ENCODE measurements around the gene CCDC187. TPM values are rescaled to one million over a fixed set of nuclear protein-coding genes. Genes with fewer than 3 reads are reported as not detected.

Gene CCDC187
- total RNA-seq, 1 donor from 2014 or later, result not detected

- Mint-ChIP-seq H3K27ac (no peak overlapping the region), H3K27me3 (no peaks in the 10 kb centered on the region), H3K36me3 (ENCODE audit: low read depth) (no peaks in the 10 kb centered on the region), H3K4me3 (no peak overlapping the region), H3K9me3 (no peaks in the 10 kb centered on the region), H3K4me1 (no peaks in the 10 kb centered on the region)
- intact Hi-C loops (cut with micrococcal nuclease), result no loop called here
- DNase-seq, result no peak
These were observed 39.4 kb upstream of the CCDC187 start for GRCh38 chr9:136343121-136343883.

- no peaks in the 10 kb centered on the region for H3K9me3 Mint-ChIP-seq
- DNase-seq, result peak; percentile 92
- no peaks in the 10 kb centered on the region for H3K27me3 Mint-ChIP-seq
- H3K4me3 Mint-ChIP-seq, result peak overlapping the region; percentile 23
- intact Hi-C loops (cut with micrococcal nuclease), result no loop called here
- no peaks in the 10 kb centered on the region for H3K36me3 Mint-ChIP-seq (ENCODE audit: low read depth)
- H3K27ac Mint-ChIP-seq, result no peak overlapping the region
- H3K4me1 Mint-ChIP-seq, result no peaks in the 10 kb centered on the region
These were observed 38.6 kb upstream of the CCDC187 start for GRCh38 chr9:136342181-136343120.

GRCh38 chr9:136341769-136342168 lies 37.9 kb upstream of the CCDC187 start:
- intact Hi-C loops (cut with micrococcal nuclease), result no loop called here
- H3K4me3 Mint-ChIP-seq, result no peak overlapping the region
- H3K9me3 Mint-ChIP-seq, result no peaks in the 10 kb centered on the region
- H3K36me3 Mint-ChIP-seq (ENCODE audit: low read depth), result no peaks in the 10 kb centered on the region
- H3K27me3 Mint-ChIP-seq, result no peaks in the 10 kb centered on the region
- no peaks in the 10 kb centered on the region for H3K4me1 Mint-ChIP-seq
- no peak for DNase-seq
- H3K27ac Mint-ChIP-seq, result no peak overlapping the region

DNA sequence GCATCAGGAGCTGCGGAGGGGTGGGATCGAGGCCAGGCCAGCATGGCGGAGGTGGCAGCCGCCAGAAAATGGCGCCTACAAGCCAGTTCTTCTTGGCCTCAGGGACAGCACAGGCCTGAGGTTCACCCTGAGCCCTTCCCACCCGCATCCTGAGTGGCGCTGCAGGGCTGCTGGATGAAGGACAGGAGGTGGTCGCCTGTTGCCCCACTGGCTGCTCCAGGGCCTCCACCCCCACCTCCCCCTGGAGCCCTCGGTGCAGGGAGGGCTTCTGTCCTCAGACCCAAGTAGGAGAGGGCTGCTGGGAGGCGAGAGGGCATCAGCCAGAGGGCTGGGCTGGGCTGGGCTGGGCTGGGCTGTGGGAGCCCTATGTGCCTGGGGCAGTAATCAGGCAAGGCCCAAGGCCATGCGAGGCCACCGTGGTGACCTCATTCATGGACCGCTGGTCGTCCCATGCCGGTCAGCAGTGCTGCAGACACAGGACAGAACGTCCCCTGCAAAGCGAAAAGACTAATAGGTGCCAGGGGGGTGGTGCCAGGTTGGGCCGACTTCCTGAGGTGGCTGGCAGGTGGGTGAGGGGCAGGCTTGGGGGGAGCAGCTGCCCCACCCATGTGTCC lies 37.3 kb upstream of the CCDC187 start:
- Mint-ChIP-seq H3K4me3 (no peak overlapping the region), H3K27me3 (no peaks in the 10 kb centered on the region), H3K9me3 (no peaks in the 10 kb centered on the region), H3K4me1 (no peaks in the 10 kb centered on the region), H3K27ac (no peak overlapping the region), H3K36me3 (ENCODE audit: low read depth) (no peaks in the 10 kb centered on the region)
- intact Hi-C loops (cut with micrococcal nuclease), result no loop called here
- DNase-seq, result no peak

GRCh38 chr9:136340356-136341041 lies 36.6 kb upstream of the CCDC187 start:
- Mint-ChIP-seq H3K4me3 (no peak overlapping the region), H3K27me3 (no peaks in the 10 kb centered on the region), H3K27ac (no peak overlapping the region), H3K9me3 (no peaks in the 10 kb centered on the region), H3K36me3 (ENCODE audit: low read depth) (no peaks in the 10 kb centered on the region), H3K4me1 (no peaks in the 10 kb centered on the region)
- intact Hi-C loops (cut with micrococcal nuclease), result no loop called here
- no peak for DNase-seq

DNA sequence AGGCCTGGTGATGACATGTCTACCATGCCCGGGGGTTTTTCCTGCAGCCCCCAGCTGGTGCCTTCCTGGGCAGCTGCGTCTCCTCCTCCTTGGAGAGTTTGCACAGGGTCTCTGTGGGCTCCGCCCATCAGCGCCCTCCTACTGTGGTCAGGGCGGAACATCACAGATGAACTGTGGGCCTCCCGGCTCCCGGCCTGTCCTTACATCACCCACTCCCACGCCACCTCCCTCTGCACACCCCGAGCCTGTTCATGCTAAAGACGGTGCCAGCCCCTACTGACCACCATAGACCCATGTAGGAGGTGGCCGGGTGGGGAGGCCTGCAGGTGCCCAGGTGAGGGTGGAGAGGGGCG lies 36.0 kb upstream of the CCDC187 start:
- Mint-ChIP-seq H3K36me3 (ENCODE audit: low read depth) (no peaks in the 10 kb centered on the region), H3K4me1 (no peaks in the 10 kb centered on the region), H3K27me3 (no peaks in the 10 kb centered on the region), H3K9me3 (no peaks in the 10 kb centered on the region), H3K27ac (no peak overlapping the region), H3K4me3 (no peak overlapping the region)
- intact Hi-C loops (cut with micrococcal nuclease), result no loop called here
- DNase-seq, result no peak

GRCh38 chr9:136339173-136339957 lies 35.5 kb upstream of the CCDC187 start:
- intact Hi-C loops (cut with micrococcal nuclease), result no loop called here
- no peak overlapping the region for H3K4me3 Mint-ChIP-seq
- no peak overlapping the region for H3K27ac Mint-ChIP-seq
- no peaks in the 10 kb centered on the region for H3K9me3 Mint-ChIP-seq
- no peaks in the 10 kb centered on the region for H3K4me1 Mint-ChIP-seq
- DNase-seq, result peak; percentile 80
- no peaks in the 10 kb centered on the region for H3K27me3 Mint-ChIP-seq
- H3K36me3 Mint-ChIP-seq (ENCODE audit: low read depth), result no peaks in the 10 kb centered on the region

DNA sequence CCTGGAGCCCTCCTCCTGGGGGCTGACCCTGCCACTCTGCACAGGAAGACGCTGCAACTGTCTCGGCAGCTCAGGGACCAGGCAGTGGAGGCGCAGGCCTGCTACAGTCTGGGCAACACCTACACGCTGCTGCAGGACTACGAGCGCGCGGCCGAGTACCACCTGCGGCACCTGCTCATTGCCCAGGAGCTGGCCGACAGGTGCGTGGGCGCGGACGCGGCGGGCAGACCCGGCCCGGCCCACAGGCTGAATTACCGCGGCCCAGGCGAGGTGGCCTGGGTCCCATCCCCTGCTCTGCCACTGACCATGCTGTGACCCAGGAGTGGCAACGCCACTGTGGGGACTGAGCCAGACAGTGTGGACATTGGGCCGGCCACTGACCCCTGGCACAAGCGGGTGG lies 34.6 kb upstream of the CCDC187 start:
- Mint-ChIP-seq H3K27me3 (no peaks in the 10 kb centered on the region), H3K27ac (no peak overlapping the region), H3K9me3 (no peaks in the 10 kb centered on the region), H3K36me3 (ENCODE audit: low read depth) (no peaks in the 10 kb centered on the region), H3K4me1 (no peaks in the 10 kb centered on the region), H3K4me3 (no peak overlapping the region)
- no peak for DNase-seq
- intact Hi-C loops (cut with micrococcal nuclease), result no loop called here

- H3K27ac Mint-ChIP-seq, result no peak overlapping the region
- no peak for DNase-seq
- H3K27me3 Mint-ChIP-seq, result no peaks in the 10 kb centered on the region
- H3K4me1 Mint-ChIP-seq, result no peaks in the 10 kb centered on the region
- intact Hi-C loops (cut with micrococcal nuclease), result no loop called here
- H3K36me3 Mint-ChIP-seq (ENCODE audit: low read depth), result no peaks in the 10 kb centered on the region
- no peaks in the 10 kb centered on the region for H3K9me3 Mint-ChIP-seq
- no peak overlapping the region for H3K4me3 Mint-ChIP-seq
These were observed 33.8 kb upstream of the CCDC187 start for GRCh38 chr9:136337416-136338395.

GRCh38 chr9:136336881-136337280 lies 33.0 kb upstream of the CCDC187 start:
- intact Hi-C loops (cut with micrococcal nuclease), result no loop called here
- H3K27me3 Mint-ChIP-seq, result no peaks in the 10 kb centered on the region
- H3K36me3 Mint-ChIP-seq (ENCODE audit: low read depth), result no peaks in the 10 kb centered on the region

DNA sequence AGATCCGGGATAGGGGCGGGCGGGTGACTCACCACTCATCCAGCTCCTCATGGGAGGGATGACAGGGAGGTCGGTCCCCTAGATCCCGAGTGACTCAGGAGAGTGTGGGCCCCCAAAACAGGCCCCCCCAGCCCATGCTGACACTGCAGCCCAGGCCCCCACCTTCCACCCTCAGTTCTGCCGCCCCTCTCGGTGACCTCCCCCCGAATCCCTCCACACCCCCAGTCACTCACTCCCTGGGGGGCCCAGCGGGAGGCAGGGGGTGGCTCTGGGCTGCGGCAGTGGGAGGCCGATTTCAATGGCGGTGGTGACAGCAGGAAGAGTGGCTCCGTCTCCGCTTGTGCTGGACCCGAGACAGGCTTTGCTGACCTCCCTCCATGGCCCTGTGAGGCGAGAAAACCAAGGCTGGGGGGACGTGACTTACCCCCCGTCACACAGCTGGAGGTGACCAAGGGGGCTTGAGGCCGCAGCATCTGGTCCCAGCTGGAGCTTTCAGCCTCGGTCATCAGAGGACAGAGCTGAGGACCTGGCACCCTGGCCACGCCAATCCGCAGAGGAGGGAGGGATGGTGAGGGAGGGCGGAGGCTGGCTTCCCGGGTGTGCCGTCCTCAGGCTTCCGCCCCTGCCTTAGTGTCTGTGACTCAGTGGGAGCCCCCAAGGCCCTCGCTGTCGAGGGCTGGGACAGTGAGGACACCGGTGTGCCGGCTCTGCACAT lies 32.4 kb upstream of the CCDC187 start:
- Mint-ChIP-seq H3K36me3 (ENCODE audit: low read depth) (no peaks in the 10 kb centered on the region), H3K4me3 (no peak overlapping the region), H3K27me3 (no peaks in the 10 kb centered on the region), H3K9me3 (no peaks in the 10 kb centered on the region), H3K27ac (no peak overlapping the region), H3K4me1 (no peaks in the 10 kb centered on the region)
- intact Hi-C loops (cut with micrococcal nuclease), result no loop called here
- no peak for DNase-seq

More at GRCh38 chr9:136336881-136337280, 33.0 kb upstream of the CCDC187 start:
- Mint-ChIP-seq H3K27ac (no peak overlapping the region), H3K4me1 (no peaks in the 10 kb centered on the region), H3K9me3 (no peaks in the 10 kb centered on the region), H3K4me3 (no peak overlapping the region)
- DNase-seq, result no peak
